ENCODE results near the gene SFXN2.

The SFXN2 gene

GRCh38 chr10:102743588-102744373 lies 29.3 kb downstream of the SFXN2 start, which contains the start of gene WBP1L:
WBP1L (plus strand) TSS chr10:102743948; CDS start chr10:102744054, 106 bp downstream.
- Histone ChIP-seq H3F3A (ENCODE audit: low read depth) (no peaks in the 10 kb centered on the region; the same call in 1 of the 2 replicates), H3K4me2 (ENCODE audit: low read depth, low read length, poor library complexity, severe bottlenecking) (peak within 1 kb of the TSS; percentile 88), H3K9me3 (ENCODE audit: insufficient read depth, low read depth, low read length) (no peaks in the 10 kb centered on the region), H3K4me3 (ENCODE audit: low read length, poor library complexity, severe bottlenecking) (peak within 1 kb of the TSS; percentile 90), H3K9ac (ENCODE audit: low read depth, low read length, poor library complexity, severe bottlenecking) (peak within 1 kb of the TSS; percentile 87), H4K20me1 (ENCODE audit: insufficient read depth, low read length, poor library complexity, severe bottlenecking) (peaks cover 8% of the 10 kb centered on the region), H2AFZ (ENCODE audit: low read length) (peak within 1 kb of the TSS; percentile 98), H3K36me3 (ENCODE audit: insufficient read depth, low read length) (no peaks in the 10 kb centered on the region), H3K27me3 (ENCODE audit: insufficient read depth, low read length, poor library complexity, severe bottlenecking) (no peaks in the 10 kb centered on the region), H3K4me1 (ENCODE audit: insufficient read depth, low read length, poor library complexity, severe bottlenecking) (peaks cover 55% of the 10 kb centered on the region), H3K79me2 (ENCODE audit: insufficient read depth, low read length) (peaks cover 40% of the 10 kb centered on the region), H3K9me2 (replicated peaks; ENCODE audit: low read depth, low read length) (no peaks in the 10 kb centered on the region; the same call in 1 of the 2 replicates)
- TF ChIP-seq CTCF (conservative IDR thresholded peaks at IDR 0.05; ENCODE audit: low read length): no peak
- TF ChIP-seq EZH2phosphoT487 (IDR thresholded peaks at IDR 0.05; ENCODE audit: borderline replicate concordance): no peak

GRCh38 chr10:102744374-102745051 lies 30.1 kb downstream of the SFXN2 start:
- Histone ChIP-seq H3K4me2 (ENCODE audit: low read depth, low read length, poor library complexity, severe bottlenecking) (peak overlapping the region; percentile 88), H3K9me3 (ENCODE audit: insufficient read depth, low read depth, low read length) (no peaks in the 10 kb centered on the region), H3K9ac (ENCODE audit: low read depth, low read length, poor library complexity, severe bottlenecking) (peak overlapping the region; percentile 87), H2AFZ (ENCODE audit: low read length) (no peak overlapping the region), H4K20me1 (ENCODE audit: insufficient read depth, low read length, poor library complexity, severe bottlenecking) (peaks cover 8% of the 10 kb centered on the region), H3K4me3 (ENCODE audit: low read length, poor library complexity, severe bottlenecking) (peak overlapping the region; percentile 90), H3F3A (ENCODE audit: low read depth) (no peaks in the 10 kb centered on the region), H3K4me1 (ENCODE audit: insufficient read depth, low read length, poor library complexity, severe bottlenecking) (peaks cover 48% of the 10 kb centered on the region), H3K36me3 (ENCODE audit: insufficient read depth, low read length) (no peaks in the 10 kb centered on the region), H3K79me2 (ENCODE audit: insufficient read depth, low read length) (peaks cover 40% of the 10 kb centered on the region), H3K9me2 (replicated peaks; ENCODE audit: low read depth, low read length) (no peaks in the 10 kb centered on the region; the same call in 1 of the 2 replicates), H3K27me3 (ENCODE audit: insufficient read depth, low read length, poor library complexity, severe bottlenecking) (no peaks in the 10 kb centered on the region)
- TF ChIP-seq CTCF (conservative IDR thresholded peaks at IDR 0.05; ENCODE audit: low read length) (no peak), EZH2phosphoT487 (IDR thresholded peaks at IDR 0.05; ENCODE audit: borderline replicate concordance) (no peak)

- Histone ChIP-seq H2AFZ (ENCODE audit: low read length) (no peak overlapping the region), H3K36me3 (ENCODE audit: insufficient read depth, low read length) (no peaks in the 10 kb centered on the region), H3K9me2 (replicated peaks; ENCODE audit: low read depth, low read length) (no peaks in the 10 kb centered on the region; the same call in 1 of the 2 replicates), H3K4me2 (ENCODE audit: low read depth, low read length, poor library complexity, severe bottlenecking) (peak overlapping the region; percentile 88), H3K9me3 (ENCODE audit: insufficient read depth, low read depth, low read length) (no peaks in the 10 kb centered on the region), H3K79me2 (ENCODE audit: insufficient read depth, low read length) (peaks cover 40% of the 10 kb centered on the region), H3F3A (ENCODE audit: low read depth) (no peaks in the 10 kb centered on the region), H3K4me1 (ENCODE audit: insufficient read depth, low read length, poor library complexity, severe bottlenecking) (peaks cover 41% of the 10 kb centered on the region), H4K20me1 (ENCODE audit: insufficient read depth, low read length, poor library complexity, severe bottlenecking) (peaks cover 8% of the 10 kb centered on the region), H3K27me3 (ENCODE audit: insufficient read depth, low read length, poor library complexity, severe bottlenecking) (no peaks in the 10 kb centered on the region), H3K9ac (ENCODE audit: low read depth, low read length, poor library complexity, severe bottlenecking) (peak overlapping the region; percentile 87), H3K4me3 (ENCODE audit: low read length, poor library complexity, severe bottlenecking) (peak overlapping the region; percentile 90)
- no peak for TF ChIP-seq EZH2phosphoT487 (IDR thresholded peaks at IDR 0.05; ENCODE audit: borderline replicate concordance)
- TF ChIP-seq CTCF (conservative IDR thresholded peaks at IDR 0.05; ENCODE audit: low read length): no peak
Observed at GRCh38 chr10:102745157-102745556, 30.7 kb downstream of the SFXN2 start.
